LNCaP clone FGC (cell line): ENCODE data around the gene MCF2L2.
"Not testable (repeated sequence)": the region's sequence is repeated elsewhere in the genome, so short reads cannot be mapped to it uniquely, and the experiment has no call there.

ENCODE experiments used
- DNase-seq: peaks from one replicate; pipeline ENCODE4 v3.0.0-alpha.2; 2011; ENCODE audit warnings: low read depth
- H3K4me3 ChIP-seq: 2 replicates; pipeline ENCODE4 v1.5.1; 2011; ENCODE audit warnings: mild to moderate bottlenecking, low read depth, low read length, control low read depth
- TF ChIP-seq, protein P1 (sequence below): IDR thresholded peaks from 2 replicates; pipeline ENCODE4 v1.5.1; 2012; ENCODE audit warnings: mild to moderate bottlenecking; ENCODE audit not compliant: control insufficient read depth, insufficient read depth; ENCODE audit errors: extremely low read depth

The MCF2L2 gene

DNA sequence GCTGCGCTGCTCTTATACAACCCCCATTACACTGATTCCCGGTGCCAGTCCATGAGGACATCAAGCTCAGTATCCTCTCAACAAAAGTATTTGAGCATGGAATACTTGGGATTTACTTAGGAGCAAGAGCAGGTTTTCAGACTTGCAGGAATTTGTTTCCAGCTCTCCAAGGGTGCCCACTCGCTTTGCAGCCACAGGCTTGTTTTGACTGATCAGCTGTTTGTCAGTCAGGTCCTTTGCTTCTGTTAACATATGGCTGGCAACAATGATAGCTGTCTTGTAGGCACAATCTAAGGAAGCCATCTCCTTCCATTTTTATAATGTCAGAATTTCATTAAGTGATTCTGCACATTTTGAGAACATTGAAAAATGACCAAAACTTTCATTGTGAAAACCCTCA is 38.2 kb upstream of the MCF2L2 start:
- TF ChIP-seq, protein P1, sequence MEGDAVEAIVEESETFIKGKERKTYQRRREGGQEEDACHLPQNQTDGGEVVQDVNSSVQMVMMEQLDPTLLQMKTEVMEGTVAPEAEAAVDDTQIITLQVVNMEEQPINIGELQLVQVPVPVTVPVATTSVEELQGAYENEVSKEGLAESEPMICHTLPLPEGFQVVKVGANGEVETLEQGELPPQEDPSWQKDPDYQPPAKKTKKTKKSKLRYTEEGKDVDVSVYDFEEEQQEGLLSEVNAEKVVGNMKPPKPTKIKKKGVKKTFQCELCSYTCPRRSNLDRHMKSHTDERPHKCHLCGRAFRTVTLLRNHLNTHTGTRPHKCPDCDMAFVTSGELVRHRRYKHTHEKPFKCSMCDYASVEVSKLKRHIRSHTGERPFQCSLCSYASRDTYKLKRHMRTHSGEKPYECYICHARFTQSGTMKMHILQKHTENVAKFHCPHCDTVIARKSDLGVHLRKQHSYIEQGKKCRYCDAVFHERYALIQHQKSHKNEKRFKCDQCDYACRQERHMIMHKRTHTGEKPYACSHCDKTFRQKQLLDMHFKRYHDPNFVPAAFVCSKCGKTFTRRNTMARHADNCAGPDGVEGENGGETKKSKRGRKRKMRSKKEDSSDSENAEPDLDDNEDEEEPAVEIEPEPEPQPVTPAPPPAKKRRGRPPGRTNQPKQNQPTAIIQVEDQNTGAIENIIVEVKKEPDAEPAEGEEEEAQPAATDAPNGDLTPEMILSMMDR = no peak
- DNase-seq = no peak
- H3K4me3 ChIP-seq = no peak overlapping the region

DNA sequence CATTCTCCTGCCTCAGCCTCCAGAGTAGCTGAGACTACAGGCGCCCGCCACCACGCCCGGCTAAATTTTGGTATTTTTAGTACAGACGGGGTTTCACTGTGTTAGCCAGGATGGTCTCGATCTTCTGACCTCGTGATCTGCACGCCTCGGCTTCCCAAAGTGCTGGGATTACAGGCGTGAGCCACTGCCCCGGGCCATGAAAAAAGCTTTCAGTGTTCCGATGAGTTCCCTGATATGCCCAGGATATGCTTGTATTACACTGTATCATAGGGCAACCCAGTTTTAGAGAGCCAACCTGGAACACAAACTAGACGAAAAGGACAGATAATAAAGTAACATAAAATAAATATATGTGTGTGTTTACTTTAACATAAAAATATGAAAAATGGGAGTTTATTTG is 37.3 kb upstream of the MCF2L2 start:
- peak; percentile 41 for DNase-seq
- H3K4me3 ChIP-seq = not testable (repeated sequence)

DNA sequence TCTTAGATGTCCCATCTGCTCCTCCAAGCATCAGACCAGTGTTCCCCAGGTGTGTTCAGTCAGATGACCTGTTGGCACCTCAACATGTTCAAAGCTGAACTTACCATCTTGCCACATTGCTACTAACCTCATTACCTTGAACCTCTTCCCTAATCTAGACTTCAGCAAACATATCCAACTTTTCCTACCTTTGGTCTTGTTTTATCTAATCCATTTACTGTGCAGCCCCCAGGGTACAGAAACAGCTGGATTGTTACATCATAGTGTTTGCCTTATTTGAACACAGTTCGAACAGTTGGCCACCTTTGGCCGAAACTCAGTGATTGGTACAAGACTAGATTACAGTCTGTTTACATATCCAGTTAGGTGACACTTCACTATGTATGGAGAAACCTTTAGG is 36.1 kb upstream of the MCF2L2 start:
- H3K4me3 ChIP-seq = no peak overlapping the region
- TF ChIP-seq, protein P1 = no peak
- DNase-seq = no peak

DNA sequence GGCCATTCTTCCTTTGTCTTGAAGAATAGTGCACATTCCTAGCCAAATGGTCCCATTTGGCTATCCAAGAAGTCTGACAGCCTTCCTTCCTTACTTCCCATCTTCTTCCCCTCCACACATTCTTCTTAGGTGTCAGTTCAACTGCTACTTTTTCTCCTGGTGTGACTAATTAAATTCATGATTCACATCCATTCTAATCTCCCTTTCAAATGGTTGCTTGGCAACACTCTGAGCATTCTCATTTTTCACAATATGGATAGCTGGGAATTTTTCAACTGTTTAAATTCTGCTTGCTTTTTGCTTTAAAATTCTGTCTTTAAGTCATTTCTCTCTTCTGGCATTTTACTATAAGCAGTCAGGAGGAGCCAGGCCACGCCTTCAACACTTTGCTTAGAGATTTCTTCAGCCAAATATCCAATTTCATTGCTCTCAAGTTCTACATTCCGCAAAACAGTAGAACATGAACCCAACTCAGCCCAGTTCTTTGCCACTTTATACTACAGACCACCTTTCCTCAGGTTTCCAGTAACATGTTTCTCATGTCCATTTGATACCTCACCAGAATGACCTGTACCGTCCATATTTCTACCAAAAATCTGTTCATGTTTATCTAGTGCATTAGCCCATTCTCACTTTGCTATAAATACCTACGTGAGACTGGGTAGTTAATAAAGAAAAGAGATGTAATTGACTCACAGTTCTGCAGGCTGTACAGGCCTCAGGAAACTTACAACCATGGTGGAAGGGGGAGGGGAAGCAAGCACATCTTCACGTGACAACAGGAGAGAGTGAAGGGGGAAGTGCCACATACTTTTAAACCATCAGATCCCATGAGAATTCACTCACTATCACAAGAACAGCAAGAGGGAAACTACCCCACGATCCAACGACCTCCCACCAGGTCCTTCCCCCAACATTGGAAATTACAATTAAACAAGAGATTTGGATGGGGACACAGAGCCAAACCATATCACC is 31.9 kb upstream of the MCF2L2 start:
- H3K4me3 ChIP-seq = no peak overlapping the region
- DNase-seq = no peak

DNA sequence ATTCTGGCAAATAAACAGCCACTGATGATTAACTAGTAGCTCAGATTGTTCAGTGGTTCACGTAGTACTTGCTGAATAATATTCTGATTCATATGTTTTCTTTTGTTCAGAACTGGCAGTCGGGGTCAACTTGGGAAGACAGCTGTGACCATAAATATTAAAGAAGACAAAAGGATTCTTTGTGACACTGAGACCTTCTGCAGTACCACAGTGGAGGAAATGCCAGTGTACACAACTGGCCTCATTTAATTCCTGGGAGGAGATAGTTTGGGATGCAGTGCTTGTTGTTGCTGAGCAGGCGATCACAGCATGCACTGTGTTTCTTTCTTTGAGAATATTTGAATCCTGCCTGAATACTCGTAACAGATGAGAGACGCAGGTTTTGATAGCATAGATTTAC is 26.7 kb upstream of the MCF2L2 start:
- no peak for DNase-seq
- TF ChIP-seq, protein P1 = no peak
- H3K4me3 ChIP-seq = no peak overlapping the region

More for the DNA sequence above, 31.9 kb upstream of the MCF2L2 start:
- TF ChIP-seq, protein P1 = no peak

DNA sequence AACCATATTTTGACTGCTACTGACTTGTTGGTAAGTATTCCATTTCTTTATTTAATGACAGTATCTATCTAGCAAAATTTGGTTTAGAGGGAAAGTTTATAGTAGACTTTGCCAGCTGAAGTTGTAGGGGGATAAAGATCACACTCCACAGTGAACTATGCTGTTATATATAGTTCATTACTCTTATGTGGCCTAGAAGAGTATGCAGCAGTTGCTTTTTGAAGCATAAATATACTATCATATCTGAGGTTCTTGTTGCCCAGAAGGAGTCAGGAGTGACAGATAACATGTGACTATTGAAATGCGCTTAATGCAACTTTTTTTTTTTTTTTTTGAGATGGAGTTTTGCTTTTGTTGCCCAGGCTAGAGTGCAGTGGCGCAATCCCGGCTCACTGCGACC is 25.6 kb upstream of the MCF2L2 start:
- no peak overlapping the region for H3K4me3 ChIP-seq
- no peak for DNase-seq
- TF ChIP-seq, protein P1 = no peak

DNA sequence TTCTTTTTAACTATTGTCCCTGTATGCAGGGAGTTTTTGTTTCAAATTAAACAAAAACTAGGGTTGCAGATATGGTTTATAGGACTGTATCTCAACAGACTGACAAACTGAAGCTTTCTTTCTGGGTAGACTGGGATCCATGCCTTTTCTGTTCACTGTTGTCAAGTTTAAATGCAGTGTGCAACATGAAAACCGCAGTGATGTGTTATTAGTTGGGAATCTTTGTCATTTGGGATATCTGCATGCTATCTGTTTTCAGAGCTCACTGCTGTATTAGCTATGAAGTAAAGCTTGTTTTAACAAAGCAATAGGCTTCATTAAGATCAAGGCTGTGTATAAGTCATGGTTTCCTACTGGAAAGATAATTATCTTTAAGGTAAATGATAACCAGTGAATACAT is 21.4 kb upstream of the MCF2L2 start:
- no peak for DNase-seq
- TF ChIP-seq, protein P1 = no peak
- no peak overlapping the region for H3K4me3 ChIP-seq
